BLaER1 (cell line): Measurements from ENCODE around the gene LRRTM4.

Experiments used
- H3K27ac ChIP-seq: shearing (Covaris generic); formaldehyde crosslinking; 2 replicates; pipeline ENCODE4 v1.8.1; 2022
- H3K27me3 ChIP-seq: shearing (Covaris generic); formaldehyde crosslinking; 2 replicates; pipeline ENCODE4 v1.8.1; 2022
- H3K36me3 ChIP-seq: shearing (Covaris generic); formaldehyde crosslinking; 2 replicates; pipeline ENCODE4 v1.8.1; 2022
- H3K4me1 ChIP-seq: shearing (Covaris generic); formaldehyde crosslinking; 2 replicates; pipeline ENCODE4 v1.8.1; 2022
- H3K4me2 ChIP-seq: shearing (Covaris generic); formaldehyde crosslinking; 2 replicates; pipeline ENCODE4 v1.8.1; 2022
- H3K4me3 ChIP-seq: shearing (Covaris generic); formaldehyde crosslinking; 2 replicates; pipeline ENCODE4 v1.8.1; 2022
- H3K9ac ChIP-seq: shearing (Covaris generic); formaldehyde crosslinking; 2 replicates; pipeline ENCODE4 v1.8.1; 2022
- H3K9me3 ChIP-seq: shearing (Covaris generic); formaldehyde crosslinking; 2 replicates; pipeline ENCODE4 v1.8.1; 2022
- H4K20me1 ChIP-seq: shearing (Covaris generic); formaldehyde crosslinking; 2 replicates; pipeline ENCODE4 v1.8.1; 2022
- Cebpa-rat ChIP-seq: shearing (Covaris generic); IDR thresholded peaks from 2 replicates; pipeline ENCODE4 v1.8.1; 2022

LRRTM4 gene

GRCh38 chr2:76997296-76997695, 524.9 kb downstream of the LRRTM4 start:
- Histone ChIP-seq H3K36me3 (no peaks in the 10 kb centered on the region), H3K27me3 (no peaks in the 10 kb centered on the region), H4K20me1 (no peaks in the 10 kb centered on the region), H3K4me2 (no peak overlapping the region), H3K4me3 (no peak overlapping the region), H3K9ac (no peak overlapping the region), H3K27ac (no peak overlapping the region), H3K9me3 (no peaks in the 10 kb centered on the region), H3K4me1 (no peaks in the 10 kb centered on the region)
- no peak for TF ChIP-seq Cebpa-rat

GRCh38 chr2:76985387-76986136, 536.6 kb downstream of the LRRTM4 start:
- TF ChIP-seq Cebpa-rat, result no peak
- Histone ChIP-seq H4K20me1 (no peaks in the 10 kb centered on the region), H3K9me3 (no peaks in the 10 kb centered on the region), H3K36me3 (no peaks in the 10 kb centered on the region), H3K4me2 (no peak overlapping the region), H3K4me1 (peaks cover 5% of the 10 kb centered on the region), H3K27me3 (no peaks in the 10 kb centered on the region), H3K27ac (no peak overlapping the region), H3K9ac (no peak overlapping the region), H3K4me3 (no peak overlapping the region)

- Histone ChIP-seq H3K4me3 (no peak overlapping the region), H3K27me3 (no peaks in the 10 kb centered on the region), H3K9me3 (no peaks in the 10 kb centered on the region), H4K20me1 (no peaks in the 10 kb centered on the region), H3K27ac (no peak overlapping the region), H3K4me2 (no peak overlapping the region), H3K36me3 (no peaks in the 10 kb centered on the region), H3K4me1 (peaks cover 5% of the 10 kb centered on the region), H3K9ac (no peak overlapping the region)
- no peak for TF ChIP-seq Cebpa-rat
Measured at GRCh38 chr2:76984359-76984758, 537.8 kb downstream of the LRRTM4 start.

DNA sequence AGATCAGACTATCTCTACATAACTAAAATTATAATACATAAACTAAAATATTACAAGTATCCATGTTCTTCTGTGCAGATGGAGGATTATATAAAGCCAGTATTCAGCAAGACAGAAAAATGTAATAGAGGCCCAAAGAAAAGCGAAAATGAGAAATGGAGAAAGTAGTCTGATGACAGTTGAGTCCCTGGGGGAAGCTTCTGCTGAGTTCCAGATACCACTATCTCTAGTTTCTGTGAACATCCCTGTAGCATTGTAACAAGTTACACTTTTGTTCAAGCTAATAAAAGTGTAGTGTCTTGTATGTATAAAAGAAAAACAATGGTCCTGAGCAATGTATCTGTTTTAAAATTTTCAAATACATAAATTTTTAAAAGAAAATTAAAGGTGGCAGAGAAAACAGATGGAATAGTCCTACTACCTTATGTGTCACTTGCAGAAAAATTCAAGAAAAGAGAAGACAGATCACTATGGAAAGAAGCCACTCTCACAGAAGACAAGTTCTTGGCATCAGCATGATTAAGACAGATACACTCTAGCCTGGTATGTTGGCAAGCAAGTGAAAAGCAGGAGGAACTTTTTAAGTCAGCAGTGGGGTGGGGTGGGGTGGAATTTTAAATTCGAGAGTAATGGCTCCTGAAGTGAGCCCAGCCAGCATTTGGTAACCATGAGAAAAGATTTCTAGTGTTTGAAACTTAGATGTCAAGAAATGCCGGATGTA, 541.9 kb downstream of the LRRTM4 start:
- no peak for TF ChIP-seq Cebpa-rat

DNA sequence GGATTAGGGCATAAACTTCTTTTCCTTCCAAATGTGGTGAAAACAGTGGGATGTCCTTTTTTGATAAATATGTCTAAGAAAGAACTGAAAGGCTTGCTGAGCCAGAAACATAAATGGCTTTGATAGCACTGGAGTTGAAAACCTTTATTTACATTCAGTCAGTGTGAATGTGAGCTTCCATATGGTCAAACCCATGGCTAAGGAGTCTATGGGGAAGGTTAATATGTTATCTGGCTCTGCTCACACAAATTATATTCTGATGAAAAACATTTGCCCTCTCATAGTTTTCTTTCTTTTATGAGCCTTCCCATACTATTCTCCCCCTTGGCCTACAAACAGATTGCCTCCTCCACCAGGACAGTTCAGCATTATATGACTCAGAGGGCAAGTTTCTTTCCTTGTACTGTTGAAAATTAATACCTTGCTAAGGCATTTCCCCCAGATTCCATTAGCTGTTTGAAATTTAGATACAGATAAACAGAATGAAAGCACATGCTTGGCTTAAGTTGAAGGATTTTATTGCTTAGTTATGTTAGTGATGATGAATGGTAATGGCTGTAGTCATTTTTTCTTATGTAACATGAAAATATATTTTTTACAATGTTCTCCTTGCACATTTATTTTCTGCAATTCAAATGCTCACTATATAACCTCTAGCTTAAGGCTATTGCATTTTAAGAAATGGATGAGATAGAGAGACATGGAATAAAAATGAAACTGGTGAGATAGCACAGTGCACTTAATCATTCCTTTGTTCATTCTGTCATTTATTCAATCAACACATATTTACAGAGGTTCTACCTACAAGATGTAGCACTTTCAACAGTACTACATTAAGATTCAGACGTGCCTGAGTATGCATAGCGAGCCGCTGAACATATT, 544.1 kb downstream of the LRRTM4 start:
- H3K27ac ChIP-seq, result no peak overlapping the region
- no peaks in the 10 kb centered on the region for H3K27me3 ChIP-seq
- no peaks in the 10 kb centered on the region for H3K9me3 ChIP-seq
- no peak overlapping the region for H3K9ac ChIP-seq
- H3K4me1 ChIP-seq, result peaks cover 5% of the 10 kb centered on the region
- H3K4me3 ChIP-seq, result no peak overlapping the region
- H3K36me3 ChIP-seq, result no peaks in the 10 kb centered on the region
- no peak overlapping the region for H3K4me2 ChIP-seq
- TF ChIP-seq Cebpa-rat, result no peak
- H4K20me1 ChIP-seq, result no peaks in the 10 kb centered on the region

More for the DNA sequence above, 541.9 kb downstream of the LRRTM4 start:
- H3K9ac ChIP-seq, result no peak overlapping the region
- no peak overlapping the region for H3K4me2 ChIP-seq
- no peaks in the 10 kb centered on the region for H3K9me3 ChIP-seq
- H3K27me3 ChIP-seq, result no peaks in the 10 kb centered on the region
- no peak overlapping the region for H3K4me3 ChIP-seq
- peaks cover 5% of the 10 kb centered on the region for H3K4me1 ChIP-seq
- no peaks in the 10 kb centered on the region for H3K36me3 ChIP-seq
- no peak overlapping the region for H3K27ac ChIP-seq
- no peaks in the 10 kb centered on the region for H4K20me1 ChIP-seq

GRCh38 chr2:76975752-76976151, 546.4 kb downstream of the LRRTM4 start:
- no peak for TF ChIP-seq Cebpa-rat

GRCh38 chr2:76973610-76974009, 548.6 kb downstream of the LRRTM4 start:
- Histone ChIP-seq H4K20me1 (no peaks in the 10 kb centered on the region), H3K27me3 (no peaks in the 10 kb centered on the region), H3K9ac (no peak overlapping the region), H3K4me2 (no peak overlapping the region), H3K9me3 (no peaks in the 10 kb centered on the region), H3K4me3 (no peak overlapping the region), H3K27ac (no peak overlapping the region), H3K36me3 (no peaks in the 10 kb centered on the region), H3K4me1 (no peaks in the 10 kb centered on the region)
- no peak for TF ChIP-seq Cebpa-rat

More at GRCh38 chr2:76975752-76976151, 546.4 kb downstream of the LRRTM4 start:
- Histone ChIP-seq H3K9me3 (no peaks in the 10 kb centered on the region), H3K4me2 (no peak overlapping the region), H3K9ac (no peak overlapping the region), H3K36me3 (no peaks in the 10 kb centered on the region), H3K4me3 (no peak overlapping the region), H3K27ac (no peak overlapping the region), H4K20me1 (no peaks in the 10 kb centered on the region), H3K27me3 (no peaks in the 10 kb centered on the region), H3K4me1 (no peaks in the 10 kb centered on the region)

GRCh38 chr2:76965772-76966171, 556.4 kb downstream of the LRRTM4 start:
- Histone ChIP-seq H4K20me1 (no peaks in the 10 kb centered on the region), H3K9me3 (no peaks in the 10 kb centered on the region), H3K36me3 (no peaks in the 10 kb centered on the region), H3K4me2 (no peak overlapping the region), H3K27me3 (no peaks in the 10 kb centered on the region), H3K9ac (no peak overlapping the region), H3K4me3 (no peak overlapping the region), H3K27ac (no peak overlapping the region), H3K4me1 (no peaks in the 10 kb centered on the region)
- TF ChIP-seq Cebpa-rat, result no peak

- H3K36me3 ChIP-seq, result no peaks in the 10 kb centered on the region
- H3K4me3 ChIP-seq, result no peak overlapping the region
- no peak overlapping the region for H3K27ac ChIP-seq
- H3K9me3 ChIP-seq, result no peaks in the 10 kb centered on the region
- no peaks in the 10 kb centered on the region for H3K4me1 ChIP-seq
- no peak overlapping the region for H3K9ac ChIP-seq
- TF ChIP-seq Cebpa-rat, result no peak
- H3K27me3 ChIP-seq, result no peaks in the 10 kb centered on the region
- no peak overlapping the region for H3K4me2 ChIP-seq
- H4K20me1 ChIP-seq, result no peaks in the 10 kb centered on the region
Measured at GRCh38 chr2:76958749-76959148, 563.4 kb downstream of the LRRTM4 start.
